Activated CD4-positive, alpha-beta T cell treated with anti-CD3 and anti-CD28 coated beads, Interleukin-2, amount 50 U/mL, for 24 hours (primary cell): Measurements from ENCODE around the gene TNFRSF8.

Experiments used
- DNase-seq, 2 donors: peaks; one replicate each; pipeline ENCODE4 v3.0.0-alpha.2; 2020; ENCODE audit warnings: low read depth in 1 of 2, low spot score in 1 of 2

Gene TNFRSF8

GRCh38 chr1:12153181-12153785 lies 90.2 kb downstream of the TNFRSF8 start:
- no peak for DNase-seq

- DNase-seq: no peak
Observed at GRCh38 chr1:12155328-12155727, 92.2 kb downstream of the TNFRSF8 start.

GRCh38 chr1:12157366-12158231 lies 94.5 kb downstream of the TNFRSF8 start:
- DNase-seq: no peak

GRCh38 chr1:12158357-12159092 lies 95.4 kb downstream of the TNFRSF8 start:
- no peak for DNase-seq

GRCh38 chr1:12159816-12160215 lies 96.7 kb downstream of the TNFRSF8 start:
- no peak for DNase-seq

- DNase-seq: no peak
Observed at GRCh38 chr1:12161324-12161661, 98.2 kb downstream of the TNFRSF8 start.

GRCh38 chr1:12161662-12162458 lies 98.8 kb downstream of the TNFRSF8 start:
- peak; percentile 46 to 73 for DNase-seq

GRCh38 chr1:12162459-12163137 lies 99.5 kb downstream of the TNFRSF8 start:
- no peak for DNase-seq

- DNase-seq: no peak
Observed at GRCh38 chr1:12163210-12163609, 100.1 kb downstream of the TNFRSF8 start.

GRCh38 chr1:12164210-12164609 lies 101.1 kb downstream of the TNFRSF8 start:
- DNase-seq: no peak

GRCh38 chr1:12165342-12165741 lies 102.2 kb downstream of the TNFRSF8 start:
- DNase-seq: no peak

- DNase-seq: peak; percentile 45 to 57
Observed at GRCh38 chr1:12166834-12167492, 103.9 kb downstream of the TNFRSF8 start, which contains the start of gene TNFRSF1B. TNFRSF1B (plus strand) TSS chr1:12166991; CDS start chr1:12167092, 101 bp downstream.

GRCh38 chr1:12167493-12168429 lies 104.7 kb downstream of the TNFRSF8 start:
- DNase-seq: no peak

GRCh38 chr1:12168451-12169160 lies 105.5 kb downstream of the TNFRSF8 start:
- DNase-seq: no peak

GRCh38 chr1:12169442-12170135 lies 106.5 kb downstream of the TNFRSF8 start:
- no peak for DNase-seq

- DNase-seq: no peak
Observed at GRCh38 chr1:12170263-12170671, 107.2 kb downstream of the TNFRSF8 start.

GRCh38 chr1:12171206-12172041 lies 108.3 kb downstream of the TNFRSF8 start:
- no peak for DNase-seq
